Measurements from ENCODE around the gene OTOGL.

- TF ChIP-seq CTCF (IDR thresholded peaks at IDR 0.05), result no peak
- no peak for TF ChIP-seq POLR2AphosphoS5 (IDR thresholded peaks at IDR 0.05)
These were observed 320.3 kb downstream of the OTOGL start for GRCh38 chr12:80419644-80420043.

Measured in suprapubic skin (tissue), 3 donors.